CD4-positive, alpha-beta memory T cell (primary cell): ENCODE results near the gene CFH. TPM values are rescaled to one million over a fixed set of nuclear protein-coding genes. Genes with fewer than 3 reads are reported as not detected.
A peak's percentile ranks its signal among the peaks of the same experiment; 100 is the strongest.
"Not testable (repeated sequence)": the region's sequence is repeated elsewhere in the genome, so short reads cannot be mapped to it uniquely, and the experiment has no call there.

Experiments
- CTCF ChIA-PET: fragments of 350-600 bp; sonication (Branson Sonifier 250); formaldehyde crosslinking; loops from one replicate; lab custom pipeline; 2021; ENCODE audit warnings: inconsistent platforms; ENCODE audit not compliant: partially characterized antibody; lab: Charles Lee
- POLR2A ChIA-PET: fragments of 350-600 bp; sonication (Branson Sonifier 250); formaldehyde crosslinking; loops from one replicate; lab custom pipeline; 2021; ENCODE audit not compliant: partially characterized antibody; lab: Charles Lee
- DNase-seq, 5 donors: peaks; one replicate each; pipeline versions ENCODE4 v3.0.0 to v3.0.0-alpha.2; 2020 to 2022; ENCODE audit warnings: mixed read lengths in 1 of 5
- H3K27ac ChIP-seq: one replicate; pipeline ENCODE4 v1.7.0; 2013; ENCODE audit warnings: low read depth, low read length
- H3K27me3 ChIP-seq: 2 replicates; pipeline ENCODE4 v1.7.0; 2013; ENCODE audit warnings: mild to moderate bottlenecking, low read length, moderate library complexity; ENCODE audit not compliant: insufficient read depth
- H3K36me3 ChIP-seq: 2 replicates; pipeline ENCODE4 v1.7.0; 2013; ENCODE audit warnings: mild to moderate bottlenecking, low read length, moderate library complexity; ENCODE audit not compliant: insufficient read depth
- H3K4me1 ChIP-seq: 2 replicates; pipeline ENCODE4 v1.7.0; 2013; ENCODE audit warnings: mild to moderate bottlenecking, low read length, moderate library complexity; ENCODE audit not compliant: insufficient read depth
- H3K4me3 ChIP-seq, 2 donors: one replicate each; pipeline ENCODE4 v1.7.0; 2013; ENCODE audit warnings: low read length in 2 of 2, mild to moderate bottlenecking in 1 of 2
- H3K9me3 ChIP-seq, 2 donors: one replicate each; pipeline ENCODE4 v1.7.0; 2013; ENCODE audit warnings: low read length in 2 of 2, control low read depth in 1 of 2; ENCODE audit not compliant: control insufficient read depth in 1 of 2
- H3K27ac Mint-ChIP-seq, 7 donors: one replicate each; pipeline ENCODE4 v1.8.0; 2020 to 2021; ENCODE audit warnings: mixed read lengths in 7 of 7, mild to moderate bottlenecking in 6 of 7, inconsistent platforms in 3 of 7, moderate library complexity in 3 of 7
- H3K27me3 Mint-ChIP-seq, 2 donors: one replicate each; pipeline ENCODE4 v1.8.0; 2020 to 2021; ENCODE audit warnings: mixed read lengths in 2 of 2
- H3K36me3 Mint-ChIP-seq, 2 donors: one replicate each; pipeline ENCODE4 v1.8.0; 2020 to 2021; ENCODE audit warnings: mixed read lengths in 2 of 2, inconsistent platforms in 1 of 2, mild to moderate bottlenecking in 1 of 2
- H3K4me1 Mint-ChIP-seq, 4 donors: one replicate each; pipeline ENCODE4 v1.8.0; 2020 to 2021; ENCODE audit warnings: mixed read lengths in 4 of 4, mild to moderate bottlenecking in 1 of 4
- H3K4me3 Mint-ChIP-seq, 8 donors: one replicate each; pipeline ENCODE4 v1.8.0; 2020 to 2021; ENCODE audit warnings: mixed read lengths in 8 of 8, mild to moderate bottlenecking in 7 of 8, moderate library complexity in 6 of 8, inconsistent platforms in 3 of 8
- H3K9me3 Mint-ChIP-seq, 8 donors: one replicate each; pipeline ENCODE4 v1.8.0; 2020 to 2021; ENCODE audit warnings: mixed read lengths in 8 of 8, mild to moderate bottlenecking in 5 of 8, inconsistent platforms in 3 of 8, moderate library complexity in 1 of 8
- intact Hi-C: fragments of 100-400 bp; cut with micrococcal nuclease; formaldehyde crosslinking; loops from one replicate; pipeline ENCODE4 v1.15.1; 2023
- polyA plus RNA-seq, 2 donors: library from polyadenylated mRNA; unstranded; fragments of 300-500 nt; fragmentation: Illumina TruSeq; gene quantifications; one replicate each; pipeline ENCODE4 v1.2.3, GENCODE V29; 2021
- total RNA-seq, 2 experiments: library from RNA; stranded (reverse); gene quantifications; one replicate each; pipeline ENCODE4 v1.2.3, GENCODE V29; 2021

Gene CFH
- total and polyA plus RNA-seq, 4 experiments from 2014 or later = 11.9 to 16.6 (median 13.6) TPM

DNA sequence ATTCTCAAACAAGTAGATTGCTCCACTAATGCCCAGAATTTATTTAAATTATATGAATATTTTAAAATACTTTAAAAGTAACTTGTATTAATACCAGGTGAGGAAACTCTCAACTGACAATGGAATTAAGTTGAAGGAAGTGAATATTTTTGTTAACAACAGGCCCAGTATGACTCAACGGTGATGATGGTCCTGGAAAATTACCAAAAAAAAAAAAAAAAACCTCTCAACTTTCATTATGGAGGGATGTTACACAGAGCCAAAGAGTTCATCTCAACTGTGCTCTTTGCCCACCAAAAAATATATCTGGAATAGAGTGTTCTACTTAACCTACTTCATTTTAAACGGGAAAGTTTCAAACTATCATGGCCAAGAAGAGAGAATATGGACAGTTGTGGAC lies 28.3 kb downstream of the CFH start:
- no peak overlapping the region for H3K4me3 ChIP-seq
- ChIA-PET CTCF (no interaction called here), POLR2A (no interaction called here)
- H3K36me3 ChIP-seq = no peaks in the 10 kb centered on the region
- DNase-seq = no peak
- intact Hi-C loops = no loop called here
- no peak overlapping the region for H3K27ac ChIP-seq
- Mint-ChIP-seq H3K4me3 (no peak overlapping the region), H3K9me3 (peaks cover 0 to 2% (median 0%) of the 10 kb centered on the region in 8 donors), H3K27me3 (no peaks in the 10 kb centered on the region), H3K4me1 (peaks cover 0 to 3% (median 2%) of the 10 kb centered on the region in 4 donors), H3K36me3 (peaks cover 0 to 3% of the 10 kb centered on the region in 2 donors), H3K27ac (no peak overlapping the region)
- no peaks in the 10 kb centered on the region for H3K27me3 ChIP-seq
- H3K9me3 ChIP-seq = no peaks in the 10 kb centered on the region
- H3K4me1 ChIP-seq = no peaks in the 10 kb centered on the region

DNA sequence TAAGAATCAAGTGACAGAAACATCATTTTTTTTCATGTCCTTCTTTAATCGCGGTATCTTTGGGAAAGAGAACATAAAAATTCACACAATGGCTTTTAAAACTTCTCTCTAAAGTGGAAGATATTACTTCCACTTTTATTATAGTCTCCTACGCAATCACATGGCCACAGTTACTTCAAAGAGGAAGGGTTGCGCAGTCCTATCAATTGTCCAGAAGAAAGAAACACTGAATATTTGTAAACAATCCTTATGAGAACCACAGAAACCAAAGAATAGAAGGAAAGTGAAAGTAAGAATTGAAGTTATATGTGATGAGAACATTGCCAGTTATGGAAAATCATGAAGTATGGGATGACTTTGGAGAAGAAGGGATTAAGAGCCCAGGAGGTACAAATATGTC lies 32.6 kb downstream of the CFH start:
- Histone ChIP-seq H3K36me3 (no peaks in the 10 kb centered on the region), H3K9me3 (no peaks in the 10 kb centered on the region), H3K27me3 (no peaks in the 10 kb centered on the region), H3K27ac (no peak overlapping the region), H3K4me3 (no peak overlapping the region), H3K4me1 (no peaks in the 10 kb centered on the region)
- ChIA-PET CTCF (no interaction called here), POLR2A (no interaction called here)
- no peak for DNase-seq
- no peaks in the 10 kb centered on the region for H3K27me3 Mint-ChIP-seq
- H3K36me3 Mint-ChIP-seq = no peaks in the 10 kb centered on the region
- intact Hi-C loops = no loop called here
- H3K4me3 Mint-ChIP-seq = peak overlapping the region in 1 of 8 donors; percentile 5
- no peak overlapping the region for H3K27ac Mint-ChIP-seq
- peaks cover 0 to 3% (median 1%) of the 10 kb centered on the region in 4 donors for H3K4me1 Mint-ChIP-seq
- H3K9me3 Mint-ChIP-seq = peaks cover 0 to 2% (median 0%) of the 10 kb centered on the region in 8 donors

DNA sequence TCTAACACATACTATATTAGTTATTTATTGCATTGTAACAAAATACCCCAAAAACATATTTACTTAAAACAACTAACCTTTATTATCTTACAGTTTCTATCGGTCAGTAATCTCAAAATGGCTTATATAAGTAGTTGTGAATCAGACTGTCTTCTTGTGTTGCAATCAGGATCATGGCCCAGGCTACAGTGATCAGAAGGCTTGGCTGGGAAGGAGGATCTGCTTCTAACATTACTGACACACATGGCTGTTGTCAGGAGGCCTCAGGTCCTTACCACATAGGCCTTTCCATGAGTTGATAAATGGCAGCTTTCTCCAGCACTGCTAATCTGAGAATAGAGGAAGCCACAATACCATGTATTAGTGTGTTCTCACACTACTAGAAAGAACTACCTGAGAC lies 33.7 kb downstream of the CFH start:
- no peaks in the 10 kb centered on the region for H3K27me3 Mint-ChIP-seq
- H3K4me1 Mint-ChIP-seq = peaks cover 0 to 5% (median 1%) of the 10 kb centered on the region in 4 donors
- Histone ChIP-seq H3K36me3 (no peaks in the 10 kb centered on the region), H3K9me3 (no peaks in the 10 kb centered on the region), H3K27me3 (no peaks in the 10 kb centered on the region), H3K4me1 (no peaks in the 10 kb centered on the region), H3K4me3 (no peak overlapping the region), H3K27ac (no peak overlapping the region)
- H3K36me3 Mint-ChIP-seq = peaks cover 0 to 5% of the 10 kb centered on the region in 2 donors
- ChIA-PET POLR2A (no interaction called here), CTCF (no interaction called here)
- no peak overlapping the region for H3K27ac Mint-ChIP-seq
- no peak for DNase-seq
- peaks cover 0 to 2% (median 0%) of the 10 kb centered on the region in 8 donors for H3K9me3 Mint-ChIP-seq
- H3K4me3 Mint-ChIP-seq = no peak overlapping the region
- intact Hi-C loops = no loop called here

DNA sequence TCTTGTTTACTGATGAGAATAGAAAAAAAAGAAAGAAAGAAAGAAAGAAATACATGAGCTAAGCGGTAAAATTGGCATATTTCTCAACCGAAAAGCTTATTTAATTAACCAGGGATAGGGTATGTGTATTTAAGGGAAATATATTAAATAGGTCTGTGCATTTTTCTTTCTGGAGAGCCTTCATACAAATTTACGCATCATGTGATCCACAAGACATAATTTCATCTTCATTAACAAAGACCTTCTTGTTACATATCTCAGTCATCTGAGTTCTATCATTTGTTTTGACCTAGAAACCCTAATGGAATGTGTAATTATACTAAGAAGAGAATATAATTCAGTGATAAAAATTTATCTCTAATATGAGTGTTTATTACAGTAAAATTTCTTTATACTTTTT lies 37.2 kb downstream of the CFH start:
- Histone ChIP-seq H3K9me3 (no peaks in the 10 kb centered on the region), H3K36me3 (no peaks in the 10 kb centered on the region), H3K4me3 (no peak overlapping the region), H3K27me3 (no peaks in the 10 kb centered on the region), H3K4me1 (no peaks in the 10 kb centered on the region), H3K27ac (no peak overlapping the region)
- Mint-ChIP-seq H3K36me3 (peaks cover 3 to 6% of the 10 kb centered on the region in 2 donors), H3K4me3 (no peak overlapping the region), H3K4me1 (peaks cover 0 to 5% (median 1%) of the 10 kb centered on the region in 4 donors), H3K9me3 (peaks cover 0 to 2% (median 0%) of the 10 kb centered on the region in 8 donors), H3K27ac (no peak overlapping the region), H3K27me3 (peaks cover 0 to under 1% of the 10 kb centered on the region in 2 donors)
- no peak for DNase-seq
- CTCF ChIA-PET = no interaction called here
- POLR2A ChIA-PET = no interaction called here
- intact Hi-C loops = no loop called here

DNA sequence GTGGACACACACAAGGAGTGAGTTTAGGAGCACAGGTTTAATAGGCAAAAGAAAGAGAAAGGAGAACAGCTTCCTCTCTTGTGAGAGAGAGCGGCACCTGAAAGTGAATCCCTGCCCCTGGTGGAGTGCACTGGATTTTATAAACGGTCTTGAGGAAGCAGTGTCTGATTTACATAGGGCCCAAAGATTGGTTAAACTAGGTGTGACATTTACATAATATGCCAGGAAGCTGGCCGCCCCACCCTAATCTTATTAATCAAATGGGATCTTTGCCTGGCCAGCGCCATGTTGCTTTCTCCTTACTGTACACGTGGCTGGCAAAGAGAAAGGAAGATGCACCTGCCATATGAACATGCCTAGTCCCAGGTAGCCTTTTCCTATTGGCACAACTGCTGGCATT lies 38.7 kb downstream of the CFH start:
- Histone ChIP-seq H3K36me3 (no peaks in the 10 kb centered on the region), H3K4me1 (no peaks in the 10 kb centered on the region), H3K27ac (no peak overlapping the region), H3K9me3 (no peaks in the 10 kb centered on the region), H3K4me3 (no peak overlapping the region), H3K27me3 (no peaks in the 10 kb centered on the region)
- Mint-ChIP-seq H3K9me3 (no peaks in the 10 kb centered on the region), H3K36me3 (peaks cover 5 to 11% of the 10 kb centered on the region in 2 donors), H3K4me3 (no peak overlapping the region), H3K27ac (no peak overlapping the region), H3K4me1 (peaks cover 0 to 2% (median 0%) of the 10 kb centered on the region in 4 donors), H3K27me3 (peaks cover 0 to 2% of the 10 kb centered on the region in 2 donors)
- ChIA-PET CTCF (no interaction called here), POLR2A (no interaction called here)
- intact Hi-C loops = no loop called here
- DNase-seq = no peak

DNA sequence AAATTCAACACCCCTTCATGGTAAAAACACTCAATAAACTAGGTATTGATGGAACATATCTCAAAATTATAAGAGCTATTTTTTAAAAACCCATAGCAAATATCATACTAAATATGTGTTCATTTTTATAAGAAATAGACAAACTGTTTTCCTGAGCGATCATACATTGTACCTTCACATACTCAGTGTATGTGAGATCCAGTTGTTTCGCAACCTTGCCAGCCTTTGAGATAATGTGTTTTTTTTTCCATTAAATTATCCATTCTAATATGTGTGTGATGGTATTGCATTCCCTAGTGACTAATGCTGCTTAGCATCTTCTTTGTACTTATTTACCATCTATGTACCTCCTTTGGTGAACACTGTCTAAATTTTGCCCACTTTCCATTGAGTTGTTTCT lies 47.1 kb downstream of the CFH start:
- H3K4me3 Mint-ChIP-seq = no peak overlapping the region
- Histone ChIP-seq H3K36me3 (no peaks in the 10 kb centered on the region), H3K27me3 (no peaks in the 10 kb centered on the region), H3K9me3 (no peaks in the 10 kb centered on the region), H3K4me3 (no peak overlapping the region), H3K27ac (no peak overlapping the region), H3K4me1 (no peaks in the 10 kb centered on the region)
- DNase-seq = no peak
- H3K27ac Mint-ChIP-seq = no peak overlapping the region
- peaks cover 10 to 22% of the 10 kb centered on the region in 2 donors for H3K36me3 Mint-ChIP-seq
- peaks cover 0 to 10% (median 3%) of the 10 kb centered on the region in 8 donors for H3K9me3 Mint-ChIP-seq
- peaks cover 0 to 2% (median 0%) of the 10 kb centered on the region in 4 donors for H3K4me1 Mint-ChIP-seq
- intact Hi-C loops = no loop called here
- POLR2A ChIA-PET = no interaction called here
- CTCF ChIA-PET = no interaction called here
- peaks cover 0 to 3% of the 10 kb centered on the region in 2 donors for H3K27me3 Mint-ChIP-seq

DNA sequence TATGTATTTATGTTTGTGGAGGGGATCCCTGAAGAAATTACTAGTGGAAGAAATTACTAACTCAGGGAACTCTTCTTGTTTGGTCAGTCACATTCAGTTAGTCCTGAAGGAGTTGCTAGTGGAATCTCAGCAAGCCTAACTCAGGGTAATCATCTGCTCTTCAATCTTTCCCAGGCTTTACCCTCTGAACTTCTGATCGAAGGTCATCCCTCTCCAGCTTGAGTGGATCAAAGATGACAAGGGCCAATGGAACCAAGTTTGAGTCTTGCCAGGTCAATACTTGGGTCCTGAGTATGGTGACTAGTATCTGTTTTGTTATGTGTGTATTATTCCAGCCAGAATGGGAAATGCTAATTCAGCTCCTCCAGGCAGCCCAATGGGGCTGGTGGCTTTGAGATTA lies 49.3 kb downstream of the CFH start:
- no peaks in the 10 kb centered on the region for H3K9me3 ChIP-seq
- H3K27me3 ChIP-seq = no peaks in the 10 kb centered on the region
- Mint-ChIP-seq H3K27ac (no peak overlapping the region), H3K27me3 (no peaks in the 10 kb centered on the region), H3K4me3 (no peak overlapping the region), H3K4me1 (peaks cover 0 to under 1% (median 0%) of the 10 kb centered on the region in 4 donors), H3K36me3 (peaks cover 2 to 12% of the 10 kb centered on the region in 2 donors), H3K9me3 (peaks cover 0 to 7% (median 1%) of the 10 kb centered on the region in 8 donors)
- no peak overlapping the region for H3K4me3 ChIP-seq
- intact Hi-C loops = no loop called here
- H3K36me3 ChIP-seq = no peaks in the 10 kb centered on the region
- no peaks in the 10 kb centered on the region for H3K4me1 ChIP-seq
- no peak for DNase-seq
- ChIA-PET POLR2A (no interaction called here), CTCF (no interaction called here)
- H3K27ac ChIP-seq = no peak overlapping the region

DNA sequence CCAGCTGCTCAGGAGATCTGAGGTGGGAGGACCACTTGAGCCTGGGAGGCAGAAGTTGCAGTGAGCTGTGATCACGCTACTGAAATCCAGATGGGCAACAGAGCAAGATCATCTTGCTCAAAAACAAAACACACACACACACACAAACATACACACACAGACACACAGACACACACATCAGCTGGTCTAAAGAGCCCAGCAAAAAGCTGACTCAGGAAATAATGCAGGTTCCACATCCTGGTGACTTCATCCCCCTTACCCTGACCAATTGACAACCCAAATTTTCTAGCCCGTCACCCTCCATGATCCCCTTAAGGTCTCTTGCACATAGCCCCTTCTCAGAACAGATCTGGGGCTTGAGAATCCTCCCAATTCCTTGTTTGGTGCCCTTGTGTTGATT lies 58.0 kb downstream of the CFH start:
- H3K4me3 ChIP-seq, H3K4me1 ChIP-seq, H3K4me3 Mint-ChIP-seq, H3K9me3 Mint-ChIP-seq, H3K4me1 Mint-ChIP-seq, H3K9me3 ChIP-seq, DNase-seq, H3K27me3 ChIP-seq, intact Hi-C loops, H3K27ac ChIP-seq, H3K36me3 ChIP-seq, H3K27me3 Mint-ChIP-seq, POLR2A ChIA-PET, CTCF ChIA-PET, H3K36me3 Mint-ChIP-seq: not testable (repeated sequence)
- peak overlapping the region in 1 of 7 donors; percentile 37 for H3K27ac Mint-ChIP-seq
